GM23248 (cell line): ENCODE data around the gene PLCB1. TPM values are rescaled to one million over a fixed set of nuclear protein-coding genes. Genes with fewer than 3 reads are reported as not detected.

Source experiments
- DNase-seq: peaks from one replicate; pipeline ENCODE4 v3.0.0-alpha.2; 2015
- H2AFZ ChIP-seq: fragments of 200-600 bp; sonication (generic); 2 replicates; pipeline ENCODE4 v1.6.1; 2016; ENCODE audit warnings: antibody characterized with exemption
- H3F3A ChIP-seq: fragments of 200-600 bp; sonication (generic); 2 replicates; pipeline ENCODE4 v1.6.1; 2016; ENCODE audit warnings: mild to moderate bottlenecking, antibody characterized with exemption, mixed run types; ENCODE audit not compliant: insufficient read depth
- H3K27ac ChIP-seq: fragments of 200-600 bp; sonication (generic); 2 replicates; pipeline ENCODE4 v1.5.1; 2016; ENCODE audit warnings: mild to moderate bottlenecking
- H3K27me3 ChIP-seq: fragments of 200-600 bp; sonication (generic); replicated peaks from 2 replicates; pipeline ENCODE4 v1.6.1; 2016; ENCODE audit warnings: mild to moderate bottlenecking; ENCODE audit not compliant: insufficient read depth
- H3K36me3 ChIP-seq: fragments of 200-600 bp; sonication (generic); 2 replicates; pipeline ENCODE4 v1.6.1; 2016; ENCODE audit warnings: low read depth, mild to moderate bottlenecking
- H3K4me1 ChIP-seq: fragments of 200-600 bp; sonication (generic); 2 replicates; pipeline ENCODE4 v1.6.1; 2016; ENCODE audit warnings: mild to moderate bottlenecking; ENCODE audit not compliant: insufficient read depth
- H3K4me2 ChIP-seq: fragments of 200-600 bp; sonication (generic); one replicate; pipeline ENCODE4 v1.6.1; 2016; ENCODE audit warnings: mild to moderate bottlenecking; ENCODE audit not compliant: unreplicated experiment
- H3K4me3 ChIP-seq: fragments of 200-600 bp; sonication (generic); 2 replicates; pipeline ENCODE4 v1.5.1; 2016; ENCODE audit warnings: mild to moderate bottlenecking
- H3K79me2 ChIP-seq: fragments of 200-600 bp; sonication (generic); 2 replicates; pipeline ENCODE4 v1.6.1; 2016; ENCODE audit warnings: mild to moderate bottlenecking; ENCODE audit not compliant: insufficient read depth
- H3K9ac ChIP-seq: fragments of 200-600 bp; sonication (generic); 2 replicates; pipeline ENCODE4 v1.6.1; 2016; ENCODE audit warnings: mild to moderate bottlenecking
- H3K9me2 ChIP-seq: fragments of 200-600 bp; sonication (generic); 2 replicates; pipeline ENCODE4 v1.6.1; 2016; ENCODE audit warnings: mixed run types, mild to moderate bottlenecking, moderate library complexity; ENCODE audit not compliant: insufficient read depth
- H3K9me3 ChIP-seq: fragments of 200-600 bp; sonication (generic); one replicate; pipeline ENCODE4 v1.6.1; 2017; ENCODE audit warnings: low read depth
- H4K20me1 ChIP-seq: fragments of 200-600 bp; sonication (generic); 2 replicates; pipeline ENCODE4 v1.6.0; 2016; ENCODE audit not compliant: insufficient read depth
- EZH2 ChIP-seq: fragments of 200-600 bp; sonication (generic); IDR thresholded peaks from 2 replicates; pipeline ENCODE4 v1.6.1; 2018; ENCODE audit warnings: antibody characterized with exemption, mild to moderate bottlenecking; ENCODE audit not compliant: insufficient read depth, poor library complexity, severe bottlenecking
- EZH2phosphoT487 ChIP-seq: fragments of 200-600 bp; sonication (generic); IDR thresholded peaks from 2 replicates; pipeline ENCODE4 v1.6.1; 2018; ENCODE audit warnings: antibody characterized with exemption, moderate library complexity, mild to moderate bottlenecking, low read depth; ENCODE audit not compliant: insufficient read depth
- WGBS, 2 experiments: methylation state at CpG; one replicate each; pipeline ENCODE4 v1.1.6; 2015 to 2017; ENCODE audit warnings: low lambda C conversion rate in 2 of 2, low coverage in 1 of 2; ENCODE audit errors: missing lambda C conversion rate in 2 of 2; 5-methylcytosine and 5-hydroxymethylcytosine counted together
- in situ Hi-C: fragments of 300-500 bp; cut with MboI; formaldehyde crosslinking; loops from 2 replicates; pipeline ENCODE4 v1.15.0; 2020
- polyA plus RNA-seq: library from polyadenylated mRNA; unstranded; fragments of >200 nt; fragmentation: Nextera tagmentation; extraction: Ambion mirVana; gene quantifications from 2 replicates; pipeline ENCODE4 v1.2.1, GENCODE V29; 2016
- total RNA-seq: library from RNA; depleted of rRNA; stranded (reverse); fragments of >200 nt; shearing (Covaris generic); gene quantifications from 2 replicates; pipeline ENCODE4 v1.2.3, GENCODE V29; 2014

PLCB1 gene
- total and polyA plus RNA-seq, 2 experiments from 2014 or later, result 3.7 to 12.8 TPM

DNA sequence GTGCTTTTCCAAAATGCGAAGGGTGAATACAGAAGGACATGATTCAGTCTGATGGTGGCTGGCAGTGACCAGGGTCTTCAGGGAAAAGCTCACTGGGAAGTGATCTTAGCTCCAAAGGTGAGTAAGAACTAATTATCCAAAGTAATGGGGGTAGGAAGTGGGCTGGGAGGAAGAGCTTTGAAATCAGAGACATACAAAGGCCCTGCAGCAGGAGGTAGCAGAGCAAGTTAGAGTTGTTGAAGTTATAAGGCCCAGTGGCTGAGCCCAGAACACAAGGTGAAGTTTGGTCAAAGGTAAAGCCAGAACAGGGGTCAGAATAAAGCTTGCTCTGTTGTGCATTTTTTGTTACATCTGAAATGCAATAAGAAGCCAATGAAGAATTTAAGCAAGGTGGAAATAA lies 81.2 kb downstream of the PLCB1 start:
- H3K9me2 ChIP-seq, result no peaks in the 10 kb centered on the region
- H3K27me3 ChIP-seq, result no peaks in the 10 kb centered on the region
- WGBS, 2 experiments, result 96% methylated on average over 1 of the region's 1 CpG

DNA sequence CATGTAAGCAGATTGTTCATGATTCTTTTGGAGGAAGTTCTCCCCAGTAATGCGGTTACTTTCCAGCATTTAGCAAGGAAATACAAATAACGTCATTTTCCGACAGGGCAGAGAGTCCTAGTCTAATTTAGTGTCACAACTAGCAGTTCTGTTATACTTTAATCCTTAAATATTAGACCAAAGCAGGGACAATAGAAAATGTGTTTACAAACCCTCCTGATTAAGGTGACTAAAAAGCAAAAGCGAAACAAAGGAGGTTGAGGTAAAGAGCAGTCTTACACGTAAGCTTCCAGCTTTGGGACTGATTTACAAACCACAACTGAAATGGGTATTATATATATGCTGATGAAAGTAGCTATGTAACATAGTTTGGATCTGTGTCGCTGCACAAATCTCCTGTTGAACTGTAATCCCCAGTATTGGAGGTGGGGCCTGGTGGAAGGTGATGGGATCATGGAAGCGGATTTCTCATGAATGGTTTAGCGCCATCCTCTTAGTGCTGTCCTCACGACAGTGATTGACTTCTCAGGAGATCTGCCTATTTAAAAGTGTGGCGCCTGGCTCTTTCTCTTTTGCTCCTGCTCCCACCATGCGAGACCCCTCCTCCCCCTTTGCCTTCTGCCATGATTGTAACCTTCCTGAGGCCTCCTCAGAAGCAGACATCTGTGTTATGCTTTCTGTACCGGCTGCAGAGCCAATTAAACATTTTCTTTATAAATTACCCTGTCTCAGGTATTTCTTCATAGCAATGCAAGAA lies 81.9 kb downstream of the PLCB1 start:
- no peaks in the 10 kb centered on the region for H3K9me2 ChIP-seq
- peaks cover 3% of the 10 kb centered on the region; the same call in 1 of the 2 replicates for H3F3A ChIP-seq
- H3K9me3 ChIP-seq, result no peaks in the 10 kb centered on the region
- no peaks in the 10 kb centered on the region for H4K20me1 ChIP-seq
- no peaks in the 10 kb centered on the region for H3K27me3 ChIP-seq
- H3K4me1 ChIP-seq, result peaks cover 19% of the 10 kb centered on the region
- no peak for DNase-seq
- H3K36me3 ChIP-seq, result no peaks in the 10 kb centered on the region
- H2AFZ ChIP-seq, result no peak overlapping the region
- no peak overlapping the region for H3K4me2 ChIP-seq
- in situ Hi-C loops, result no loop called here
- H3K27ac ChIP-seq, result no peak overlapping the region
- no peak overlapping the region for H3K9ac ChIP-seq
- no peak for TF ChIP-seq EZH2
- no peak overlapping the region for H3K4me3 ChIP-seq
- 95 to 96% methylated on average over 12 of the region's 12 CpGs for WGBS, 2 experiments
- no peaks in the 10 kb centered on the region for H3K79me2 ChIP-seq

More for the DNA sequence above, 81.2 kb downstream of the PLCB1 start:
- H3K79me2 ChIP-seq, result no peaks in the 10 kb centered on the region
- no peak for DNase-seq
- no peak overlapping the region for H2AFZ ChIP-seq
- in situ Hi-C loops, result no loop called here
- TF ChIP-seq EZH2phosphoT487 (no peak), EZH2 (no peak)
- no peak overlapping the region for H3K4me2 ChIP-seq
- no peak overlapping the region for H3K9ac ChIP-seq
- no peak overlapping the region for H3K27ac ChIP-seq
- no peak overlapping the region for H3K4me3 ChIP-seq
- no peaks in the 10 kb centered on the region for H3F3A ChIP-seq
- H3K4me1 ChIP-seq, result peaks cover 11% of the 10 kb centered on the region
- H3K36me3 ChIP-seq, result no peaks in the 10 kb centered on the region
- H4K20me1 ChIP-seq, result no peaks in the 10 kb centered on the region
- no peaks in the 10 kb centered on the region for H3K9me3 ChIP-seq

DNA sequence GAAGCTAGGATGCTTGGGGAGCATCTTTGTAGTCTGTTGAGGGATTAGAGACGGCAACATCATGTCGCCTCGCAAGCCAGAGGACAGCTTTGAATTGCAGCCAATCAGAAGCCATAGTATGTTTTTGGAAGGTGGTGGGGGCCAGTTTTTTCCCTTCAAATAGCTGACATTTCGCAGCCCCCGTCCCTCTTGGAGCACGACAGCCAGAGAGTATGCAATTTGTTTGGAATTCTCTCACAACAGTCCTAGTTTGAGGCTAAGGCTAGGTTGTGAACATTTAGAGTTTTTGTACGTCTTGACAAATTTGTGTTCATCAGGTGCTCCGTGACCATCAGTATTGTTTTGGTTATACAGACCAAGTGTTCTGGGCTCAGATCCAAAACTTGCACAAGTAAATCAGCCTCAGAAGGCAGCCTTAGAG lies 83.3 kb downstream of the PLCB1 start:
- Histone ChIP-seq H3K27ac (no peak overlapping the region), H3K79me2 (no peaks in the 10 kb centered on the region), H3K9ac (no peak overlapping the region), H3K4me1 (peaks cover 24% of the 10 kb centered on the region), H3K9me2 (no peaks in the 10 kb centered on the region), H3K27me3 (no peaks in the 10 kb centered on the region), H2AFZ (no peak overlapping the region), H3K4me2 (no peak overlapping the region), H4K20me1 (no peaks in the 10 kb centered on the region), H3F3A (peaks cover 9% of the 10 kb centered on the region; the same call in 1 of the 2 replicates), H3K36me3 (no peaks in the 10 kb centered on the region), H3K9me3 (no peaks in the 10 kb centered on the region), H3K4me3 (no peak overlapping the region)
- TF ChIP-seq EZH2phosphoT487 (no peak), EZH2 (no peak)
- no peak for DNase-seq
- 90 to 96% methylated on average over 8 of the region's 8 CpGs for WGBS, 2 experiments
- in situ Hi-C loops, result no loop called here

DNA sequence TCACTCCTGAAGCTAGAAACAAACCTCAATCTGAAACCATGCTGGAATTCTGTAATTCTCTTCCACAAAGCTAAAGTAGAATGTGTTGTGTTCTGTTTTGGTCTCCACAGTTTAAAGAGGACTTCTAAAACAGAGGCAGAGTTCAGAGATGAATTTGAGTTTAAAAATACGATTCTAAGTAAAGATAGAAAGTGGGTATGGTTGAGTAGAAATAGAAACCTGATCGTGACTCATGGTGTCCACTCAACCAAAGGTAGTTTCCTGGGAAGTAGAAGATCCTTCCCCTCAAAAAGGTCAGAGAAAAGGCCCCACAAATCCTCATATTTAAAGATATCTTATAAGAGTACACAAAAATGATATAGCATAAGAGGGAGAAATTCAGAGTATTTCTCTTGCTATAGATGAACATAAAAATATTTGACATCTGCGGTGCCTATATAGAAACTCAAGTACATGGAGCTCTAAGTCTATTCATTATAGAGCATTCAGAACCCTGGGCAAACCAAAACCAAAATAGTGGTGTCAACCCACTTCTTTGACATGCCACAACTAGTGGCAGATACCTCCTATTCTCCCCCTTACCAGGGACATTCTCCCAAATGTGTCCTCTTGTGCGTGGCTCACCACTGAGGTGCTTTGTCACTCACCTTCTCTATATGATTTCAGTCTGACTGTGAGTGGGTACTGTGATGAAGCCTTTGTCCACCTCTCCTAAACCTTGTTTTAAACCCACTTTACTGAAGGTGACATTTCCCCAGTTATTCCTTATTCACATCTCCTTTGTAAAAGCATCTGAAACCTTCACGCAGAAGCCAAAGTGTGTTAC lies 84.5 kb downstream of the PLCB1 start:
- Histone ChIP-seq H3K9me2 (no peaks in the 10 kb centered on the region), H3K27me3 (no peaks in the 10 kb centered on the region), H3K4me1 (peaks cover 24% of the 10 kb centered on the region), H3K9ac (no peak overlapping the region), H4K20me1 (no peaks in the 10 kb centered on the region), H3K9me3 (no peaks in the 10 kb centered on the region), H3K4me2 (no peak overlapping the region), H3K79me2 (no peaks in the 10 kb centered on the region), H2AFZ (no peak overlapping the region), H3F3A (peaks cover 9% of the 10 kb centered on the region; the same call in 1 of the 2 replicates), H3K4me3 (no peak overlapping the region), H3K36me3 (no peaks in the 10 kb centered on the region), H3K27ac (no peak overlapping the region)
- in situ Hi-C loops, result no loop called here
- 89 to 90% methylated on average over 5 of the region's 5 CpGs for WGBS, 2 experiments
- no peak for DNase-seq
- TF ChIP-seq EZH2 (no peak), EZH2phosphoT487 (no peak)
